Cardiac septum (tissue), 1 donor: ENCODE results near the gene ARRDC2. TPM values are rescaled to one million over a fixed set of nuclear protein-coding genes. Genes with fewer than 3 reads are reported as not detected.
"Not testable (repeated sequence)": the region's sequence is repeated elsewhere in the genome, so short reads cannot be mapped to it uniquely, and the experiment has no call there.

Experiments used
- DNase-seq: peaks from one replicate; pipeline ENCODE4 v3.0.0-alpha.2; 2020; ENCODE audit warnings: low spot score
- intact Hi-C: fragments of 100-400 bp; cut with DNase I; formaldehyde crosslinking; loops from one replicate; pipeline ENCODE4 v1.14.0; 2022
- total RNA-seq: library from RNA; stranded (reverse); fragmentation: NEBNext Ultra II Directional; extraction: Animal tissue kit (Norgen Biotek cat#: 25700); gene quantifications from one replicate; pipeline ENCODE4 v1.2.1, GENCODE V29; 2021
- donor health status: DM: no; HTN: no; CAD: no.

ARRDC2 gene
- total RNA-seq, 1 donor from 2014 or later = 9.2 TPM

- intact Hi-C loops = no loop called here
- no peak for DNase-seq
Measured at GRCh38 chr19:18010149-18010548, 2.2 kb downstream of the ARRDC2 start.

GRCh38 chr19:18013210-18014111 is 5.5 kb downstream of the ARRDC2 start:
- no peak for DNase-seq
- intact Hi-C loops = no loop called here

GRCh38 chr19:18014197-18014596 is 6.2 kb downstream of the ARRDC2 start:
- intact Hi-C loops = no loop called here
- DNase-seq = no peak

- intact Hi-C loops = no loop called here
- no peak for DNase-seq
Measured at GRCh38 chr19:18016209-18016910, 8.4 kb downstream of the ARRDC2 start.

- no peak for DNase-seq
- intact Hi-C loops = no loop called here
Measured at GRCh38 chr19:18017275-18018083, 9.5 kb downstream of the ARRDC2 start.

- peak; percentile 91 for DNase-seq
- intact Hi-C loops = loop anchor here (1.0 kb wide), 1 partner anchor 29 kb away; no protein-coding TSS in a partner anchor
Measured at GRCh38 chr19:18020212-18021085, 12.5 kb downstream of the ARRDC2 start.

GRCh38 chr19:18021121-18021755 is 13.3 kb downstream of the ARRDC2 start:
- intact Hi-C loops = loop anchor here (1.0 kb wide), 1 partner anchor 28 kb away; no protein-coding TSS in a partner anchor
- peak; percentile 93 for DNase-seq

GRCh38 chr19:18023622-18024251 is 15.8 kb downstream of the ARRDC2 start:
- intact Hi-C loops = no loop called here
- DNase-seq = peak; percentile 88

- intact Hi-C loops = no loop called here
- no peak for DNase-seq
Measured at GRCh38 chr19:18027151-18027550, 19.2 kb downstream of the ARRDC2 start.

- no peak for DNase-seq
- intact Hi-C loops = no loop called here
Measured at GRCh38 chr19:18029617-18030338, 21.8 kb downstream of the ARRDC2 start.

- DNase-seq, intact Hi-C loops: not testable (repeated sequence)
Measured at GRCh38 chr19:18031401-18031800, 23.4 kb downstream of the ARRDC2 start.

GRCh38 chr19:18032102-18032501 is 24.1 kb downstream of the ARRDC2 start:
- DNase-seq, intact Hi-C loops: not testable (repeated sequence)

- intact Hi-C loops = no loop called here
- DNase-seq = no peak
Measured at GRCh38 chr19:18041054-18041453, 33.1 kb downstream of the ARRDC2 start.

GRCh38 chr19:18043676-18044075 is 35.7 kb downstream of the ARRDC2 start:
- intact Hi-C loops = no loop called here
- no peak for DNase-seq

- DNase-seq = peak; percentile 91
- intact Hi-C loops = no loop called here
Measured at GRCh38 chr19:18044825-18045304, 36.9 kb downstream of the ARRDC2 start.

GRCh38 chr19:18045307-18046050 is 37.5 kb downstream of the ARRDC2 start:
- intact Hi-C loops = no loop called here
- no peak for DNase-seq
